Fibroblast of pulmonary artery (primary cell): ENCODE measurements around the gene NGF.

Source experiments
- DNase-seq: peaks from one replicate; pipeline ENCODE4 v3.0.0-alpha.2; 2010; ENCODE audit warnings: low read depth
- H3K4me3 ChIP-seq: replicated peaks from 2 replicates; pipeline ENCODE4 v1.5.1; 2011; ENCODE audit warnings: low read depth, mild to moderate bottlenecking, control low read depth, low read length, moderate library complexity
- CTCF ChIP-seq: IDR thresholded peaks from 2 replicates; pipeline ENCODE4 v1.5.1; 2011; ENCODE audit warnings: mild to moderate bottlenecking, control low read depth, low read length, inconsistent platforms; ENCODE audit errors: missing control alignments

NGF gene

GRCh38 chr1:115283681-115284146 is 54.3 kb downstream of the NGF start:
- no peak for TF ChIP-seq CTCF
- DNase-seq, result no peak
- no peak overlapping the region for H3K4me3 ChIP-seq

- DNase-seq, result no peak
- TF ChIP-seq CTCF, result no peak
- H3K4me3 ChIP-seq, result no peak overlapping the region
These were observed 54.8 kb downstream of the NGF start for GRCh38 chr1:115283249-115283648.

GRCh38 chr1:115282807-115283208 is 55.2 kb downstream of the NGF start:
- TF ChIP-seq CTCF, result no peak
- no peak overlapping the region for H3K4me3 ChIP-seq
- peak; percentile 42 for DNase-seq

GRCh38 chr1:115281143-115281542 is 56.9 kb downstream of the NGF start:
- H3K4me3 ChIP-seq, result no peak overlapping the region
- no peak for TF ChIP-seq CTCF
- no peak for DNase-seq

GRCh38 chr1:115280064-115280463 is 58.0 kb downstream of the NGF start:
- no peak for DNase-seq
- no peak for TF ChIP-seq CTCF
- H3K4me3 ChIP-seq, result no peak overlapping the region

- no peak for DNase-seq
- H3K4me3 ChIP-seq, result no peak overlapping the region
- TF ChIP-seq CTCF, result no peak
These were observed 59.8 kb downstream of the NGF start for GRCh38 chr1:115278211-115278610.

- TF ChIP-seq CTCF, result no peak
- peak; percentile 44 for DNase-seq
- no peak overlapping the region for H3K4me3 ChIP-seq
These were observed 60.8 kb downstream of the NGF start for GRCh38 chr1:115277276-115277675.
